Smooth muscle cell (in vitro differentiated cells): Measurements from ENCODE around the gene SVEP1. TPM values are rescaled to one million over a fixed set of nuclear protein-coding genes. Genes with fewer than 3 reads are reported as not detected.

ENCODE experiments used
- DNase-seq: peaks from one replicate; lab custom pipeline; 2025; ENCODE audit not compliant: unreplicated experiment; lab: John Stamatoyannopoulos, UW
- H2AFZ ChIP-seq: fragments of 200-600 bp; sonication (generic); 2 replicates; pipeline ENCODE4 v1.6.0; 2016; ENCODE audit warnings: antibody characterized with exemption, low read depth, mild to moderate bottlenecking
- H3F3A ChIP-seq: fragments of 200-600 bp; sonication (generic); 2 replicates; pipeline ENCODE4 v1.6.0; 2017; ENCODE audit warnings: antibody characterized with exemption, low read depth
- H3K27ac ChIP-seq: fragments of 200-600 bp; sonication (generic); 2 replicates; pipeline ENCODE4 v1.5.1; 2016; ENCODE audit warnings: low read depth, mild to moderate bottlenecking
- H3K27me3 ChIP-seq: fragments of 200-600 bp; sonication (generic); 2 replicates; pipeline ENCODE4 v1.6.1; 2016; ENCODE audit warnings: low read depth, mild to moderate bottlenecking
- H3K36me3 ChIP-seq: fragments of 200-600 bp; sonication (generic); 2 replicates; pipeline ENCODE4 v1.5.1; 2016; ENCODE audit warnings: low read depth
- H3K4me1 ChIP-seq: fragments of 200-600 bp; sonication (generic); 2 replicates; pipeline ENCODE4 v1.5.1; 2016; ENCODE audit warnings: low read depth
- H3K4me2 ChIP-seq: fragments of 200-600 bp; sonication (generic); 2 replicates; pipeline ENCODE4 v1.6.0; 2016; ENCODE audit warnings: mild to moderate bottlenecking
- H3K4me3 ChIP-seq: fragments of 200-600 bp; sonication (generic); 2 replicates; pipeline ENCODE4 v1.5.1; 2016; ENCODE audit warnings: mild to moderate bottlenecking
- H3K79me2 ChIP-seq: fragments of 200-600 bp; sonication (generic); 2 replicates; pipeline ENCODE4 v1.6.0; 2016; ENCODE audit warnings: low read depth, mild to moderate bottlenecking
- H3K9ac ChIP-seq: fragments of 200-600 bp; sonication (generic); 2 replicates; pipeline ENCODE4 v1.6.0; 2016; ENCODE audit warnings: low read depth
- H3K9me3 ChIP-seq: fragments of 200-600 bp; sonication (generic); replicated peaks from 2 replicates; pipeline ENCODE4 v1.5.1; 2016; ENCODE audit warnings: low read depth
- H4K20me1 ChIP-seq: fragments of 200-600 bp; sonication (generic); 2 replicates; pipeline ENCODE4 v1.6.0; 2016; ENCODE audit warnings: low read depth
- CTCF ChIP-seq: fragments of 200-600 bp; sonication (generic); IDR thresholded peaks from 2 replicates; pipeline ENCODE4 v1.5.1; 2017; ENCODE audit warnings: borderline replicate concordance, mild to moderate bottlenecking, antibody characterized with exemption; ENCODE audit not compliant: insufficient read depth, poor library complexity, severe bottlenecking
- WGBS: methylation state at CpG from one replicate; pipeline ENCODE4 v1.1.7; 2016; ENCODE audit warnings: low lambda C conversion rate; 5-methylcytosine and 5-hydroxymethylcytosine counted together
- polyA plus RNA-seq: library from polyadenylated mRNA; unstranded; fragments of >200 nt; fragmentation: Nextera tagmentation; extraction: Ambion mirVana; gene quantifications from 2 replicates; pipeline ENCODE4 v1.2.1, GENCODE V29; 2016
- total RNA-seq: library from RNA; depleted of rRNA; stranded (reverse); fragments of >200 nt; gene quantifications from 2 replicates; pipeline ENCODE4 v1.2.3, GENCODE V29; 2014

Gene SVEP1
- total and polyA plus RNA-seq, 2 experiments from 2014 or later: 6.4 to 14.8 TPM

DNA sequence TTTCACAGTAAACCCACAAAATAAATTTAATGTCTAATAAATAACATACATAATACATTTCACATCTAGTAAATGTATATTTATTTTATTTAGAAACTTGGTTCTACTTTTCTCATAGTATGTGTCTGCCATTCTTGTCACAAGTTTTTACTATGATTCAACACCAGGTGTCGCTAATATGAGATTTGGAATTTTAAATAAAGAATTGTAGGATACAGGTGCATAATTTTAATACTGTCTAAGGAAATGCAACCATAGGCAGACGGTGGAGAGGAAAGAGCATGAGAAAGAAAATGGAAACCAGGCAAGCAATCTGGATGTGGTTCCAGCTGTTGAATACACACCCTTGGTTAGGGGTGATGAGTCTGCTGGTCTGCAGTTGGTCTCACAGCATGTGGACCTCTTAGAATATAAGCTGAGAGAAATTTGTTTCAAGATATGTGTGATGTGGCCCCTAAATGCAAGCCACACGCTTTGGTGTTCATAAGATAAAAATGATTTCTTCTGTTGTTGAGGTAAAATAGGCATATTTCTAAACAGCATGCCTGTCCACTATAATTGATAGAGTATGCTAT lies 127.2 kb downstream of the SVEP1 start:
- TF ChIP-seq CTCF: peak; percentile 49
- Histone ChIP-seq H3K79me2 (no peaks in the 10 kb centered on the region), H3F3A (no peaks in the 10 kb centered on the region), H3K27me3 (no peaks in the 10 kb centered on the region), H2AFZ (no peak overlapping the region), H3K9ac (no peak overlapping the region), H3K36me3 (peaks cover 1% of the 10 kb centered on the region), H3K4me2 (no peak overlapping the region), H3K27ac (no peak overlapping the region), H3K4me1 (no peaks in the 10 kb centered on the region), H3K9me3 (no peaks in the 10 kb centered on the region), H4K20me1 (no peaks in the 10 kb centered on the region), H3K4me3 (no peak overlapping the region)
- 41% methylated on average over 3 of the region's 3 CpGs for WGBS
- DNase-seq: no peak

GRCh38 chr9:110451726-110452125 lies 127.8 kb downstream of the SVEP1 start:
- peaks cover 7% of the 10 kb centered on the region for H3K36me3 ChIP-seq
- no peaks in the 10 kb centered on the region for H3K27me3 ChIP-seq
- H3K9me3 ChIP-seq: no peaks in the 10 kb centered on the region
- H3K4me1 ChIP-seq: no peaks in the 10 kb centered on the region
- no peak for DNase-seq
- no peak overlapping the region for H2AFZ ChIP-seq
- no peaks in the 10 kb centered on the region for H4K20me1 ChIP-seq
- H3K4me3 ChIP-seq: no peak overlapping the region
- 86% methylated on average over 2 of the region's 2 CpGs for WGBS
- H3K79me2 ChIP-seq: no peaks in the 10 kb centered on the region
- no peak overlapping the region for H3K4me2 ChIP-seq
- H3K27ac ChIP-seq: no peak overlapping the region
- no peak for TF ChIP-seq CTCF
- H3K9ac ChIP-seq: no peak overlapping the region
- no peaks in the 10 kb centered on the region for H3F3A ChIP-seq

DNA sequence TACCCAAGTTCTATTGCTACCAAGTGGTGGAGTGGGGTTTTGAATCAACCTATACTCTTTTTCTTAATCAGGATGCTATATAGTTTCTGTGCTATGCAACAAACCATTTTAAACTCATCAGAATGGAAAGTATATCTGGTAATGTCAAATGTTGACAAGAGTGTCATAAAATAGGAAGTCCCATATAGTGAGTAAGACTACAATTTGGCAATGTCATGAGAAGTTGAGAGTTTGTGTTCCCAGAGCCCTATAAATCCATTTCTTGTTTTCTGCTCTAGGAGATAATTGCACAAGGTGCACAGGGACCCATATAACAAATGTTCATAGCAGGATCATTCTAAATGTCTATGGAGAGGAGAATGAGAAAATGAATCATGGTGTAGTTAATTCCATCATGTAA lies 132.1 kb downstream of the SVEP1 start:
- H3K9me3 ChIP-seq: peaks cover 6% of the 10 kb centered on the region
- H3K4me2 ChIP-seq: no peak overlapping the region
- no peak overlapping the region for H3K27ac ChIP-seq
- no peaks in the 10 kb centered on the region for H4K20me1 ChIP-seq
- no peak overlapping the region for H3K4me3 ChIP-seq
- peaks cover 3% of the 10 kb centered on the region for H3K4me1 ChIP-seq
- H3K27me3 ChIP-seq: no peaks in the 10 kb centered on the region
- peaks cover 13% of the 10 kb centered on the region for H3K36me3 ChIP-seq
- H3F3A ChIP-seq: peaks cover 7% of the 10 kb centered on the region
- no peak for TF ChIP-seq CTCF
- no peak overlapping the region for H3K9ac ChIP-seq
- H3K79me2 ChIP-seq: no peaks in the 10 kb centered on the region
- H2AFZ ChIP-seq: no peak overlapping the region
- DNase-seq: no peak

DNA sequence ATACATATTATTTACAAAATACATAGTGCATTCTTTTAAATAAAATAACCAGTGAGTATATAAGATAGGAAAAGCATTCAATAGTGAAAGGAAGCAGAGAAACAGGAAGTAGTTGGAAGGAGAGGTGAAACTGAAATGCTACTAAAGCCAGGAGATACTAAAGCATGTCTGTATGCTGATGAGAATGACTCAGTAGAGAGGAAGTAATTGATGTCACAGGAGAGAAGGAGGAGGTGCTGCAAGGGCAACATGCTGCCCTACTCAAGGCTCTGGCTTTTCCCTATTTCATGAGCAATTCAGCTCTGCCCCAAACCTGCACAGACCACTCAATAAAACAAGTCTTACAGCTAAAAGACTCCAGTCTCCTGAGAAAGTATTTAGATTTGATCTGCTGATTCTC lies 133.4 kb downstream of the SVEP1 start:
- TF ChIP-seq CTCF: no peak
- peaks cover 7% of the 10 kb centered on the region for H3F3A ChIP-seq
- DNase-seq: no peak
- no peak overlapping the region for H3K4me3 ChIP-seq
- no peak overlapping the region for H3K9ac ChIP-seq
- no peaks in the 10 kb centered on the region for H3K27me3 ChIP-seq
- no peaks in the 10 kb centered on the region for H3K79me2 ChIP-seq
- H3K4me2 ChIP-seq: no peak overlapping the region
- no peaks in the 10 kb centered on the region for H4K20me1 ChIP-seq
- peaks cover 6% of the 10 kb centered on the region for H3K9me3 ChIP-seq
- no peak overlapping the region for H3K27ac ChIP-seq
- peaks cover 13% of the 10 kb centered on the region for H3K36me3 ChIP-seq
- H3K4me1 ChIP-seq: peaks cover 3% of the 10 kb centered on the region
- H2AFZ ChIP-seq: no peak overlapping the region
